Suprapubic skin (tissue), 3 donors: ENCODE data around the gene RABAC1.

Source experiments
- EP300 ChIP-seq: sonication (generic); formaldehyde crosslinking; IDR thresholded peaks from one replicate; pipeline ENCODE4 v1.6.1; 2017; ENCODE audit warnings: antibody characterized with exemption
- POLR2A ChIP-seq, 2 donors: fragments of 450-650 bp; IDR thresholded peaks; one replicate each; pipeline ENCODE4 v1.6.1; 2017; ENCODE audit warnings: antibody characterized with exemption in 2 of 2, mild to moderate bottlenecking in 2 of 2, moderate library complexity in 2 of 2
- TF ChIP-seq, protein P1 (sequence below), 2 donors: fragments of 200-600 bp in 1 of 2; fragments of 450-650 bp in 1 of 2; sonication (generic) in 1 of 2; IDR thresholded peaks; one replicate each; pipeline ENCODE4 v1.5.1; 2016 to 2019; ENCODE audit warnings: antibody characterized with exemption in 2 of 2, mild to moderate bottlenecking in 1 of 2, moderate library complexity in 1 of 2

DNA sequence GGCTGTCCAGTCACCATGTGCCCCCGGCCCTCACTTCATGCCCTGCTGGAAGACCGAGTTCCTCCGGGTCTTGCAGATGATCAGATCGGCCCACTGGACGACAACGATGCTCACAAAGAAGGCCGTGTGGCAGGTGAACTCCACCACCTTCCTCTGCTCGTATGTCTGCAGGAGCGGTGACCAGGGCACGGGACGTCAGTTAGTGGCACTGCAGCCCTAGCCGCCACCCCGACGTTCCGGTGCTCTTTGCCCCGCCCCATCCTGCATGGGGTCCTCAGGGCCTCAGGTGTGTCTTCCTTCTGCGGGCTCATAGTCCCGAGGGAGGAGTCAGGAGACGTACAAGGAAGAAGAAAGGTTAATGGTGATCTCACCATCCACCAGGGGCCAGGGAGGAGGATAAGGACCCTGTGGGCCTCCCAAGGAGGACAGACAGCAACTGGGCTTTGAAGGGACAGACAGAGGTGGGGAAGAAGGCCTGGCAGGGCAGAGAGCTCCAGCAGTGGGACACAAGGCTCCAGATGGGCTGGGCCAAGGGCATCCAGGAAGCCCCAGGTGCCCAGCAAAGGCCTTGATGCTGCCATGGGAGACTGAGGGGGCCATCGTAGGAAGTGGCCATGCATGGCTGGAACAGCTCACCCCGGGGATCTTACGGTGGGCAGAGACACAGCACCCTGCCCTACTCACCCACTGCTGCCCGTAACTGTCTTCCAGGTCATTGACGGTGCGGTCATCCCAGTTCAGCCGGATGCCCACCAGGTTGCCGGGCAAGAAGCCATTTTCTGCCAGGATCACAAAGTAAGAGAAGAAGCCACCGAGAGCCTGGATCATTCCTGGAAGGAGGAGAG lies 9.9 kb upstream of the RABAC1 start:
- TF ChIP-seq, protein P1, sequence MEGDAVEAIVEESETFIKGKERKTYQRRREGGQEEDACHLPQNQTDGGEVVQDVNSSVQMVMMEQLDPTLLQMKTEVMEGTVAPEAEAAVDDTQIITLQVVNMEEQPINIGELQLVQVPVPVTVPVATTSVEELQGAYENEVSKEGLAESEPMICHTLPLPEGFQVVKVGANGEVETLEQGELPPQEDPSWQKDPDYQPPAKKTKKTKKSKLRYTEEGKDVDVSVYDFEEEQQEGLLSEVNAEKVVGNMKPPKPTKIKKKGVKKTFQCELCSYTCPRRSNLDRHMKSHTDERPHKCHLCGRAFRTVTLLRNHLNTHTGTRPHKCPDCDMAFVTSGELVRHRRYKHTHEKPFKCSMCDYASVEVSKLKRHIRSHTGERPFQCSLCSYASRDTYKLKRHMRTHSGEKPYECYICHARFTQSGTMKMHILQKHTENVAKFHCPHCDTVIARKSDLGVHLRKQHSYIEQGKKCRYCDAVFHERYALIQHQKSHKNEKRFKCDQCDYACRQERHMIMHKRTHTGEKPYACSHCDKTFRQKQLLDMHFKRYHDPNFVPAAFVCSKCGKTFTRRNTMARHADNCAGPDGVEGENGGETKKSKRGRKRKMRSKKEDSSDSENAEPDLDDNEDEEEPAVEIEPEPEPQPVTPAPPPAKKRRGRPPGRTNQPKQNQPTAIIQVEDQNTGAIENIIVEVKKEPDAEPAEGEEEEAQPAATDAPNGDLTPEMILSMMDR (IDR thresholded peaks at IDR 0.05), result no peak
- TF ChIP-seq POLR2A (IDR thresholded peaks at IDR 0.05) (no peak), EP300 (no peak)
